ENCODE measurements around the gene SLC15A2.

- no peak for TF ChIP-seq CTCF (IDR thresholded peaks at IDR 0.05)
- TF ChIP-seq EP300 (IDR thresholded peaks at IDR 0.05): no peak
- TF ChIP-seq POLR2AphosphoS5 (IDR thresholded peaks at IDR 0.05): no peak
- no peak for TF ChIP-seq POLR2A (IDR thresholded peaks at IDR 0.05)
Measured at GRCh38 chr3:121948641-121949040, 54.4 kb downstream of the SLC15A2 start.
